HG02571 (cell line): ENCODE data around the gene EIF2S1.
"Not testable (repeated sequence)": the region's sequence is repeated elsewhere in the genome, so short reads cannot be mapped to it uniquely, and the experiment has no call there.

Experiments used
- ATAC-seq: cut with Tn5 transposase; IDR thresholded peaks from one replicate; pipeline ENCODE4 v1.9.1; 2021; ENCODE audit warnings: mild to moderate bottlenecking, moderate library complexity; ENCODE audit not compliant: unreplicated experiment

The EIF2S1 gene

GRCh38 chr14:67410313-67410712, 50.2 kb downstream of the EIF2S1 start:
- no peak for ATAC-seq

GRCh38 chr14:67411370-67411769, 51.2 kb downstream of the EIF2S1 start:
- no peak for ATAC-seq

GRCh38 chr14:67411820-67412421, 51.8 kb downstream of the EIF2S1 start, which contains the start of gene PLEK2:
Gene PLEK2, minus strand, starts transcription at chr14:67412165. Its CDS starts 106 bp downstream, at chr14:67412059.
- no peak for ATAC-seq

GRCh38 chr14:67413806-67414769, 54.0 kb downstream of the EIF2S1 start:
- no peak for ATAC-seq

- ATAC-seq: not testable (repeated sequence)
Measured at GRCh38 chr14:67415610-67416009, 55.5 kb downstream of the EIF2S1 start.

GRCh38 chr14:67416085-67416484, 56.0 kb downstream of the EIF2S1 start:
- ATAC-seq: no peak

GRCh38 chr14:67416810-67417209, 56.7 kb downstream of the EIF2S1 start:
- no peak for ATAC-seq

- ATAC-seq: no peak
Measured at GRCh38 chr14:67417633-67418032, 57.5 kb downstream of the EIF2S1 start.

GRCh38 chr14:67418401-67419191, 58.5 kb downstream of the EIF2S1 start:
- no peak for ATAC-seq

- no peak for ATAC-seq
Measured at GRCh38 chr14:67420102-67420739, 60.1 kb downstream of the EIF2S1 start.

GRCh38 chr14:67421356-67422224, 61.5 kb downstream of the EIF2S1 start:
- no peak for ATAC-seq

- no peak for ATAC-seq
Measured at GRCh38 chr14:67423424-67423823, 63.3 kb downstream of the EIF2S1 start.

GRCh38 chr14:67424539-67424938, 64.4 kb downstream of the EIF2S1 start:
- ATAC-seq: no peak

GRCh38 chr14:67425608-67426007, 65.5 kb downstream of the EIF2S1 start:
- ATAC-seq: no peak

- no peak for ATAC-seq
Measured at GRCh38 chr14:67426161-67426560, 66.0 kb downstream of the EIF2S1 start.

- ATAC-seq: no peak
Measured at GRCh38 chr14:67426983-67427606, 67.0 kb downstream of the EIF2S1 start.

GRCh38 chr14:67428501-67429031, 68.4 kb downstream of the EIF2S1 start:
- no peak for ATAC-seq

- no peak for ATAC-seq
Measured at GRCh38 chr14:67429510-67430205, 69.5 kb downstream of the EIF2S1 start.
